Adrenal gland (tissue), 12 donors: ENCODE data around the gene SLC36A1. TPM values are rescaled to one million over a fixed set of nuclear protein-coding genes. Genes with fewer than 3 reads are reported as not detected.
A peak's percentile ranks its signal among the peaks of the same experiment; 100 is the strongest.

Experiments
- DNase-seq, 7 donors: peaks; one replicate each; pipeline ENCODE4 v3.0.0-alpha.2; 2019 to 2020
- H3K27ac ChIP-seq, 5 donors: fragments of 200-600 bp; sonication (generic) in 4 of 5; 1 replicate in 3 of 5; 2 replicates in 2 of 5; pipeline versions ENCODE4 v1.5.1 to v1.8.0; 2016 to 2020; ENCODE audit warnings: mild to moderate bottlenecking in 1 of 5
- H3K27me3 ChIP-seq: fragments of 200-600 bp; 2 replicates; pipeline ENCODE4 v1.8.0; 2021
- H3K36me3 ChIP-seq, 2 donors: fragments of 200-600 bp; replicated peaks in 1 of 2; 1 replicate in 1 of 2; 2 replicates in 1 of 2; pipeline versions ENCODE4 v1.5.1 to v1.8.0; 2018 to 2022
- H3K4me1 ChIP-seq, 2 donors: fragments of 200-600 bp; replicated peaks in 1 of 2; 1 replicate in 1 of 2; 2 replicates in 1 of 2; pipeline versions ENCODE4 v1.5.1 to v1.8.0; 2018 to 2021
- H3K4me3 ChIP-seq, 4 donors: fragments of 200-600 bp; sonication (generic) in 3 of 4; one replicate each; pipeline ENCODE4 v1.5.1; 2016 to 2018
- H3K9me3 ChIP-seq, 3 donors: fragments of 200-600 bp; sonication (generic) in 1 of 3; replicated peaks in 1 of 3; 1 replicate in 2 of 3; 2 replicates in 1 of 3; pipeline versions ENCODE4 v1.5.1 to v1.8.0; 2016 to 2021
- CTCF ChIP-seq, 6 experiments: fragments of 450-650 bp in 4 of 6; fragments of 200-600 bp in 2 of 6; sonication (generic) in 1 of 6; IDR thresholded peaks; 1 replicate in 5 of 6; 2 replicates in 1 of 6; pipeline versions ENCODE4 v1.5.1 to v1.8.0; 2016 to 2021; ENCODE audit warnings: antibody characterized with exemption in 6 of 6, mild to moderate bottlenecking in 2 of 6, moderate library complexity in 1 of 6
- POLR2A ChIP-seq, 2 donors: fragments of 450-650 bp; IDR thresholded peaks; one replicate each; pipeline ENCODE4 v1.6.1; 2017; ENCODE audit warnings: antibody characterized with exemption in 2 of 2, mild to moderate bottlenecking in 2 of 2, moderate library complexity in 1 of 2
- WGBS, 4 donors: extraction: QIAGEN DNeasy Blood & Tissue Kit in 2 of 4; methylation state at CpG; one replicate each; pipeline versions ENCODE4 v1.1.5 to v1.1.7; 2013 to 2017; 5-methylcytosine and 5-hydroxymethylcytosine counted together
- intact Hi-C, 2 donors: fragments of 100-400 bp; cut with DNase I; formaldehyde crosslinking; loops; one replicate each; pipeline versions ENCODE4 v1.14.1 to v1.15.0; 2022 to 2023
- polyA plus RNA-seq, 3 donors: library from polyadenylated mRNA; stranded (reverse); fragments of 200-250 nt in 2 of 3; fragments of 350-450 nt in 1 of 3; fragmentation: Illumina TruSeq in 1 of 3; extraction: RNeasy Lipid Tissue Mini Kit (QIAGEN cat#74804) in 1 of 3; gene quantifications; one replicate each; pipeline ENCODE4 v1.2.3, GENCODE V29; 2013 to 2014
- total RNA-seq, 9 donors: library from RNA; depleted of rRNA in 4 of 9; stranded (reverse); fragments of >200 nt in 4 of 9; fragments of 120-200 nt in 1 of 9; fragmentation: NEBNext Ultra II Directional in 1 of 9; extraction: Animal tissue kit (Norgen Biotek cat#: 25700) in 1 of 9; gene quantifications; one replicate each; pipeline versions ENCODE4 v1.1.0 to v1.2.4, GENCODE V29; 2013 to 2023
- donor health status: healthy with polysubstance abuse.
- donor health status: Bipolar disorder and iron deficiency.
- donor health status: DM: yes; HTN: yes; CAD: no.
- donor health status: DM: no; HTN: no; CAD: no.
- donor health status: DM: no; HTN: no; CAD: no.
- donor health status: DM: yes; HTN: yes; CAD: no.

The SLC36A1 gene
- total and polyA plus RNA-seq, 12 donors, result 3.0 to 15.4 (median 9.0) TPM

- Histone ChIP-seq H3K4me3 (no peak overlapping the region), H3K4me1 (peaks cover 0 to 10% of the 10 kb centered on the region in 2 donors), H3K36me3 (peaks cover 0 to 10% of the 10 kb centered on the region in 2 donors), H3K27me3 (no peaks in the 10 kb centered on the region), H3K9me3 (no peaks in the 10 kb centered on the region), H3K27ac (no peak overlapping the region)
- TF ChIP-seq POLR2A (IDR thresholded peaks at IDR 0.05) (no peak), CTCF (IDR thresholded peaks at IDR 0.05) (no peak)
- 82 to 91% (median 84%) methylated on average over 4 of the region's 4 CpGs for WGBS, 4 donors
- intact Hi-C loops, result loop anchor here in 1 of 2 donors (10.0 kb wide), 1 partner anchor 285 kb away; no protein-coding TSS in a partner anchor
- peak in 1 of 7 donors; percentile 29 for DNase-seq
These were observed 12.4 kb downstream of the SLC36A1 start for GRCh38 chr5:151459680-151460324.

GRCh38 chr5:151461312-151461711 lies 13.9 kb downstream of the SLC36A1 start:
- no peaks in the 10 kb centered on the region for H3K27me3 ChIP-seq
- peak in 1 of 7 donors; percentile 3 for DNase-seq
- peaks cover 0 to 6% of the 10 kb centered on the region in 2 donors for H3K4me1 ChIP-seq
- WGBS, 4 donors, result 88 to 96% (median 91%) methylated on average over 3 of the region's 3 CpGs
- H3K9me3 ChIP-seq, result no peaks in the 10 kb centered on the region
- H3K4me3 ChIP-seq, result no peak overlapping the region
- no peak overlapping the region for H3K27ac ChIP-seq
- intact Hi-C loops, result loop anchor here in 1 of 2 donors (10.0 kb wide), 1 partner anchor 283 kb away; no protein-coding TSS in a partner anchor
- H3K36me3 ChIP-seq, result peaks cover 0 to 19% of the 10 kb centered on the region in 2 donors
- TF ChIP-seq CTCF (IDR thresholded peaks at IDR 0.05) (no peak), POLR2A (IDR thresholded peaks at IDR 0.05) (no peak)

- 53 to 68% (median 63%) methylated on average over 5 of the region's 5 CpGs for WGBS, 4 donors
- DNase-seq, result peak in 1 of 7 donors; percentile 43
- intact Hi-C loops, result loop anchor here in 1 of 2 donors (10.0 kb wide), 1 partner anchor 281 kb away; no protein-coding TSS in a partner anchor
- TF ChIP-seq POLR2A (IDR thresholded peaks at IDR 0.05) (no peak), CTCF (IDR thresholded peaks at IDR 0.05) (peak in 2 of 6 experiments; percentile 16 to 26)
- Histone ChIP-seq H3K27ac (no peak overlapping the region), H3K4me3 (no peak overlapping the region), H3K9me3 (no peaks in the 10 kb centered on the region), H3K4me1 (no peaks in the 10 kb centered on the region), H3K27me3 (no peaks in the 10 kb centered on the region), H3K36me3 (peaks cover 0 to 34% of the 10 kb centered on the region in 2 donors)
These were observed 16.0 kb downstream of the SLC36A1 start for GRCh38 chr5:151463137-151464029.

- Histone ChIP-seq H3K4me3 (no peak overlapping the region), H3K36me3 (peaks cover 0 to 36% of the 10 kb centered on the region in 2 donors), H3K27me3 (no peaks in the 10 kb centered on the region), H3K4me1 (no peaks in the 10 kb centered on the region), H3K9me3 (no peaks in the 10 kb centered on the region), H3K27ac (no peak overlapping the region)
- TF ChIP-seq POLR2A (IDR thresholded peaks at IDR 0.05) (no peak), CTCF (IDR thresholded peaks at IDR 0.05) (no peak)
- 60 to 76% (median 64%) methylated on average over 4 of the region's 4 CpGs for WGBS, 4 donors
- peak in 1 of 7 donors; percentile 14 for DNase-seq
- intact Hi-C loops, result loop anchor here in 1 of 2 donors (10.0 kb wide), 1 partner anchor 281 kb away; no protein-coding TSS in a partner anchor
These were observed 16.7 kb downstream of the SLC36A1 start for GRCh38 chr5:151464101-151464500.
